Endodermal cell (in vitro differentiated cells): ENCODE results near the gene CLEC4G. TPM values are rescaled to one million over a fixed set of nuclear protein-coding genes. Genes with fewer than 3 reads are reported as not detected.

Experiments
- DNase-seq: peaks from one replicate; pipeline ENCODE4 v3.0.0-alpha.2; 2017
- H3K27ac ChIP-seq: 2 replicates; pipeline ENCODE4 v1.5.1; 2013; ENCODE audit warnings: mild to moderate bottlenecking, low read depth, low read length, moderate library complexity
- H3K27me3 ChIP-seq: 2 replicates; pipeline ENCODE4 v1.6.1; 2013; ENCODE audit warnings: mild to moderate bottlenecking, low read length, moderate library complexity; ENCODE audit not compliant: insufficient read depth, control insufficient read depth, poor library complexity, severe bottlenecking
- H3K36me3 ChIP-seq: 2 replicates; pipeline ENCODE4 v1.7.0; 2013; ENCODE audit warnings: mild to moderate bottlenecking, low read length, moderate library complexity; ENCODE audit not compliant: control insufficient read depth, insufficient read depth
- H3K4me1 ChIP-seq: one replicate; pipeline ENCODE4 v1.7.0; 2013; ENCODE audit warnings: low read length; ENCODE audit not compliant: control insufficient read depth, insufficient read depth
- H3K4me3 ChIP-seq: 2 replicates; pipeline ENCODE4 v1.5.1; 2013; ENCODE audit warnings: mild to moderate bottlenecking, low read length, moderate library complexity
- H3K9ac ChIP-seq: 2 replicates; pipeline ENCODE4 v1.6.1; 2013; ENCODE audit warnings: mild to moderate bottlenecking, low read length, moderate library complexity; ENCODE audit not compliant: poor library complexity, severe bottlenecking; ENCODE audit errors: extremely low read depth
- H3K9me3 ChIP-seq: 2 replicates; pipeline ENCODE4 v1.6.1; 2013; ENCODE audit warnings: mild to moderate bottlenecking, low read length, moderate library complexity; ENCODE audit not compliant: control insufficient read depth
- H3K27ac Mint-ChIP-seq: 2 replicates; pipeline ENCODE4 v1.8.0; 2020; ENCODE audit warnings: mixed read lengths
- H3K27me3 Mint-ChIP-seq: 2 replicates; pipeline ENCODE4 v1.8.0; 2021; ENCODE audit warnings: mild to moderate bottlenecking, mixed read lengths; ENCODE audit not compliant: insufficient read depth
- H3K36me3 Mint-ChIP-seq: 2 replicates; pipeline ENCODE4 v1.8.0; 2020; ENCODE audit warnings: low read depth, mixed read lengths
- H3K4me1 Mint-ChIP-seq: 2 replicates; pipeline ENCODE4 v1.8.0; 2020; ENCODE audit warnings: mixed read lengths
- H3K4me3 Mint-ChIP-seq: 2 replicates; pipeline ENCODE4 v1.8.0; 2020; ENCODE audit warnings: mild to moderate bottlenecking, moderate library complexity, mixed read lengths
- H3K9me3 Mint-ChIP-seq: 2 replicates; pipeline ENCODE4 v1.8.0; 2020; ENCODE audit warnings: mild to moderate bottlenecking, mixed read lengths
- WGBS, 2 experiments: methylation state at CpG; one replicate each; pipeline versions ENCODE4 v1.1.5 to v1.1.7; 2013; ENCODE audit warnings: missing lambda C conversion rate in 2 of 2, mixed read lengths in 1 of 2; ENCODE audit not compliant: insufficient coverage in 1 of 2, insufficient read length in 1 of 2; 5-methylcytosine and 5-hydroxymethylcytosine counted together
- total RNA-seq, 2 donors: library from RNA; stranded (reverse); fragmentation: NEBNext Ultra II Directional in 1 of 2; extraction: Animal tissue kit (Norgen Biotek cat#: 25700) in 1 of 2; gene quantifications; 2 replicates in 1 of 2; 3 replicates in 1 of 2; pipeline ENCODE4 v1.2.1, GENCODE V29; 2021
- TF ChIP-seq, protein P1 (sequence below): fragments of 200-600 bp; sonication (generic); conservative IDR thresholded peaks from 2 replicates; pipeline ENCODE4 v1.5.0; 2021; ENCODE audit warnings: antibody characterized with exemption, mild to moderate bottlenecking

CLEC4G gene
- total RNA-seq, 2 donors from 2014 or later, result not detected

DNA sequence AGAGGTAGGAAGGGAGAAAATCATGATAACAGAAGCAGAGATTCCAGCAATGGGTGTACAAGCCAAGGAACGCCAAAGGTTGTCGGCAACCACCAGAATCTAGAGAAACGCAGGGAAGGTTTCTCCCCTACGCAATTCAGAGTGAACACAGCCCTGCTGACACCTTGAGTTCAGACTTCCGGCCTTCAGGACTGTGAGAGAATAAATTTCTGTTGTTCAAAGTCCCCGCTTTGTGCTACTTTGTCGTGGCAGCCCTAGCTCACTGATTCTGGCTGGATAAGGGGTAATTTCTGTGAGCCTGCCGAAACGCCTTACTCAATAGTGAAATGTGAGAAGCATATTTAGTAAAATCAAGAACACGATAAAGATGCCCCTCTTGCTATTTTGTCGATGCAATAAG is 5.3 kb upstream of the CLEC4G start:
- TF ChIP-seq, protein P1, sequence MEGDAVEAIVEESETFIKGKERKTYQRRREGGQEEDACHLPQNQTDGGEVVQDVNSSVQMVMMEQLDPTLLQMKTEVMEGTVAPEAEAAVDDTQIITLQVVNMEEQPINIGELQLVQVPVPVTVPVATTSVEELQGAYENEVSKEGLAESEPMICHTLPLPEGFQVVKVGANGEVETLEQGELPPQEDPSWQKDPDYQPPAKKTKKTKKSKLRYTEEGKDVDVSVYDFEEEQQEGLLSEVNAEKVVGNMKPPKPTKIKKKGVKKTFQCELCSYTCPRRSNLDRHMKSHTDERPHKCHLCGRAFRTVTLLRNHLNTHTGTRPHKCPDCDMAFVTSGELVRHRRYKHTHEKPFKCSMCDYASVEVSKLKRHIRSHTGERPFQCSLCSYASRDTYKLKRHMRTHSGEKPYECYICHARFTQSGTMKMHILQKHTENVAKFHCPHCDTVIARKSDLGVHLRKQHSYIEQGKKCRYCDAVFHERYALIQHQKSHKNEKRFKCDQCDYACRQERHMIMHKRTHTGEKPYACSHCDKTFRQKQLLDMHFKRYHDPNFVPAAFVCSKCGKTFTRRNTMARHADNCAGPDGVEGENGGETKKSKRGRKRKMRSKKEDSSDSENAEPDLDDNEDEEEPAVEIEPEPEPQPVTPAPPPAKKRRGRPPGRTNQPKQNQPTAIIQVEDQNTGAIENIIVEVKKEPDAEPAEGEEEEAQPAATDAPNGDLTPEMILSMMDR, result no peak
- H3K36me3 Mint-ChIP-seq, result no peaks in the 10 kb centered on the region
- H3K4me1 Mint-ChIP-seq, result no peaks in the 10 kb centered on the region
- no peak overlapping the region for H3K4me3 Mint-ChIP-seq
- H3K9ac ChIP-seq, result no peak overlapping the region
- no peaks in the 10 kb centered on the region for H3K9me3 Mint-ChIP-seq
- H3K4me1 ChIP-seq, result no peaks in the 10 kb centered on the region
- no peak overlapping the region for H3K4me3 ChIP-seq
- no peaks in the 10 kb centered on the region for H3K36me3 ChIP-seq
- no peaks in the 10 kb centered on the region for H3K9me3 ChIP-seq
- no peak overlapping the region for H3K27ac Mint-ChIP-seq
- peaks cover 72% of the 10 kb centered on the region for H3K27me3 Mint-ChIP-seq
- no peak overlapping the region for H3K27ac ChIP-seq
- WGBS, 2 experiments, result 87 to 90% methylated on average over 10 to 11 of the region's 11 CpGs
- no peak for DNase-seq
- peaks cover 53% of the 10 kb centered on the region for H3K27me3 ChIP-seq

DNA sequence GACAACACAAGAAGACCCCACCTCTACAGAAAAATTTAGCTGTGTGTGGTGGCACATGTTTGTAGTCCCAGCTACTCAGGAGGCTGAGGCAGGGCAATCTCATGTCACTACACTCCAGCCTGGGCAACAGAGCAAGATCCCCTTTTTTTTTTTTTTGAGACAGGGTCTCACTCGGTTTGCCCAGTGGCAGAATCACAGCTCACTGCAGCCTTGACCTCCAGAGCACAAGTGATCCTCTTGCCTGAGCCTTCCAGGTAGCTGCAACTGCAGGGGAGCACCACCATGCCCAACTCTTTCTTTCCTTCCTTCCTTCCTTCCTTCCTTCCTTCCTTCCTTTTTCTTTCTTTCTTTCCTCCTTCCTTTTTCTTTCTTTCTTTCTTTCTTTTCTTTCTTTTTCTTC is 4.2 kb upstream of the CLEC4G start:
- Histone ChIP-seq H3K27me3 (peaks cover 64% of the 10 kb centered on the region), H3K9ac (no peak overlapping the region), H3K9me3 (no peaks in the 10 kb centered on the region), H3K36me3 (no peaks in the 10 kb centered on the region), H3K27ac (no peak overlapping the region), H3K4me1 (no peaks in the 10 kb centered on the region), H3K4me3 (no peak overlapping the region)
- Mint-ChIP-seq H3K27ac (no peak overlapping the region), H3K9me3 (no peaks in the 10 kb centered on the region), H3K36me3 (no peaks in the 10 kb centered on the region), H3K27me3 (peaks cover 79% of the 10 kb centered on the region), H3K4me1 (no peaks in the 10 kb centered on the region), H3K4me3 (no peak overlapping the region)
- WGBS, 2 experiments, result 20 to 60% methylated on average over 1 of the region's 1 CpG
- no peak for DNase-seq
- TF ChIP-seq, protein P1, result no peak

DNA sequence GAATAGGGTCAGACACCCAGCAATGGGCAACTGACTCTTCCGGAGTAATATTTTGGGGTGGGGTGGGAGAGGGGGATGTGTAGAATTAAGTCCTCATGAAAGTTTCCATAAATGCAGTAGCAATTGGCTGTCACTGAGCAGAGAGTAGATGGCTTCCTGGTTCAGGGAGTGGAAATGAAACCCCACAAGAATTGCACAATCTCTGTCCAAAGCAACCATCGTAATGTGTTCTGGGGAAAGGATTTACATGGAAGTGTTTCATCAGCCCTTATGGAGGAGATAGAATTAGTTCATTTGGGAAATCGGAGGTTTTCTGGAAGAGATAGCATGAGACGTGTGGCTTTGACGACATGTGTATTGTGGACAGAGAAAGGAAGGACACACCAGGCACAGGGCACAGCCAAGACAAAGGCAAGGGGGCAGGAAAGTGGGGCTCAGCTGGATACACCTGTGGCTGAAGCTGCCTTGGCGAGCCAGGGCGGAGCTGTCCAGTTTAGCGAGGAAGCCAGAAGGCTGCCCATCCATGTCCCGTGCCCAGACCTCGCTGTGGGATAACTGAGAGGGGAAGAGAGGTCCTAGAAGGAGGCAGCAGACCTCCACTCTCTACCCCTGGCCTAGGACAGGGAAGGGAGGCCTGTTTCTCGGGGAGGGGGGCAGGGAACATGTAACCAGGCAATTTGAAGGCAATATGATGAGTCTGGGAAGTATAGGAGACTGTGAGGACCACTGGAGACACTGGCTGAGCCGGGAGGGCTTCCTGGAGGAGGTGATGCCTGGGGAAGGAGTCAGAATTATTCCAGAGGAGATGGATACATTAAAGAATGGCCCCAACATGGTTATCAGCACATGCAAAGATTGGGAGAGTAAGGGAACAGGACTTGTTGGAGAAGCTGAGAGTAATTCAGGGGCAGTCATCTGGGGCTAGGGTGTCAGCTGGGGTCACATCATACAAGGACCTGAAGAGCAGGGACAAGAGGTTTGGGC is 2.6 kb upstream of the CLEC4G start:
- Mint-ChIP-seq H3K36me3 (no peaks in the 10 kb centered on the region), H3K27me3 (peaks cover 84% of the 10 kb centered on the region)

More for the DNA sequence above, 2.6 kb upstream of the CLEC4G start:
- Histone ChIP-seq H3K27ac (no peak overlapping the region), H3K27me3 (peaks cover 70% of the 10 kb centered on the region), H3K4me3 (no peak overlapping the region), H3K4me1 (no peaks in the 10 kb centered on the region), H3K9ac (no peak overlapping the region), H3K36me3 (no peaks in the 10 kb centered on the region), H3K9me3 (no peaks in the 10 kb centered on the region)
- H3K9me3 Mint-ChIP-seq, result no peaks in the 10 kb centered on the region
- WGBS, 2 experiments, result 63% methylated on average over 5 to 12 of the region's 12 CpGs
- no peak overlapping the region for H3K4me3 Mint-ChIP-seq
- TF ChIP-seq, protein P1, result no peak
- no peak for DNase-seq
- peaks cover 4% of the 10 kb centered on the region for H3K4me1 Mint-ChIP-seq
- no peak overlapping the region for H3K27ac Mint-ChIP-seq
